ENCODE data around the gene SPATA17. TPM values are rescaled to one million over a fixed set of nuclear protein-coding genes. Genes with fewer than 3 reads are reported as not detected.

The SPATA17 gene
- total RNA-seq, 2 donors from 2014 or later = 9.3 TPM; not detected in 1

DNA sequence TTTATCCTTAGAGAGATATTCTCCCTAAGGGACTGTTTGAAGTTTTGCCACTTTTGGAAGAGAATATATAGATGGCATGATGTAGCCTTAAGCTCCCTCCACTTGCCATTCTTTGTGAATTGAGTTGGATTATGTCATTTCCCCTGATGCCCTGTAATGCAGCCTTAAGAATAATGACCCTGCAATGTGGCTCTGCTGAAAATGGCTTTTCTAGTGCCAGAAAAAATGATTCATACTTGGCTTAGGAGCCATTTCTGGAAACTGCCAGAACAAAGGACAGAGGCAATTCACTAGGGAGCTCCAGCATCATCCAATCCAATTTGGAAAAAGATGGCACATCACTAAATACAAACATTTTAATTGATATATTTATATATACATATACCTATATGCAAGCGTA, 265.3 kb downstream of the SPATA17 start:
- Histone ChIP-seq H3K27ac (no peak overlapping the region), H3K27me3 (replicated peaks; ENCODE audit: insufficient read depth) (no peaks in the 10 kb centered on the region), H3K4me3 (no peak overlapping the region), H3K9me3 (no peaks in the 10 kb centered on the region), H3K36me3 (no peaks in the 10 kb centered on the region), H3K4me1 (ENCODE audit: control insufficient read depth in 1 of 2, low read depth in 2 of 2) (no peaks in the 10 kb centered on the region)
- no peak for TF ChIP-seq CTCF (IDR thresholded peaks at IDR 0.05)
- DNase-seq (ENCODE audit: low spot score) (no peak), ATAC-seq (ENCODE audit: insufficient number of reproducible peaks, low FRiP score, low read depth) (no peak)

GRCh38 chr1:217897100-217897499, 266.0 kb downstream of the SPATA17 start:
- Histone ChIP-seq H3K4me3 (no peak overlapping the region), H3K27me3 (replicated peaks; ENCODE audit: insufficient read depth) (no peaks in the 10 kb centered on the region), H3K9me3 (no peaks in the 10 kb centered on the region), H3K4me1 (ENCODE audit: control insufficient read depth in 1 of 2, low read depth in 2 of 2) (no peaks in the 10 kb centered on the region), H3K36me3 (no peaks in the 10 kb centered on the region), H3K27ac (no peak overlapping the region)
- ATAC-seq (ENCODE audit: insufficient number of reproducible peaks, low FRiP score, low read depth) (no peak), DNase-seq (ENCODE audit: low spot score) (no peak)
- TF ChIP-seq CTCF (IDR thresholded peaks at IDR 0.05) = no peak

- Histone ChIP-seq H3K36me3 (no peaks in the 10 kb centered on the region), H3K27ac (no peak overlapping the region), H3K27me3 (replicated peaks; ENCODE audit: insufficient read depth) (no peaks in the 10 kb centered on the region), H3K9me3 (no peaks in the 10 kb centered on the region), H3K4me3 (no peak overlapping the region), H3K4me1 (ENCODE audit: control insufficient read depth in 1 of 2, low read depth in 2 of 2) (no peaks in the 10 kb centered on the region)
- TF ChIP-seq CTCF (IDR thresholded peaks at IDR 0.05) = no peak
- ATAC-seq (ENCODE audit: insufficient number of reproducible peaks, low FRiP score, low read depth) = no peak
- no peak for DNase-seq (ENCODE audit: low spot score)
These were observed 268.5 kb downstream of the SPATA17 start for GRCh38 chr1:217899614-217900013.

DNA sequence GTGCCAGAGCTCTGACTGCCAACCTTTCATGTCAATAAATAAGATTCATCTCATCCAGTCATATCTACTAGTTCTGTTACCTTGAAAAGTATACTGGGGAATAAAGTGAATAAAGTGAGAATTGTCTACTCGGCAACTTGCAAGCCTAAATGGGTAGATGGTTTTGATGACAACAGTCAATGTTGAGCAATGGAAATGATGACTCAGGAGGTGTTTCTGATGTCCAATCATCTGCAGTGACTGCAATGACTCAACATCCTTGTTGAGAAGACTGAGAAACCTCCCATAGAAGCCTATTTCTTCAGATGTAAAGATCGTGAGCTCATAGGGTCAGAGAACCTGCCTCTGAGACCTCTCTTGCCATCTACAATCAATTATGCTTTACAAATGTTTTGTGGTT, 276.4 kb downstream of the SPATA17 start:
- ATAC-seq (ENCODE audit: insufficient number of reproducible peaks, low FRiP score, low read depth) = no peak
- no peak for DNase-seq (ENCODE audit: low spot score)
- Histone ChIP-seq H3K27ac (no peak overlapping the region), H3K36me3 (no peaks in the 10 kb centered on the region), H3K4me3 (no peak overlapping the region), H3K4me1 (ENCODE audit: control insufficient read depth in 1 of 2, low read depth in 2 of 2) (no peaks in the 10 kb centered on the region), H3K27me3 (replicated peaks; ENCODE audit: insufficient read depth) (no peaks in the 10 kb centered on the region), H3K9me3 (no peaks in the 10 kb centered on the region)
- TF ChIP-seq CTCF (IDR thresholded peaks at IDR 0.05) = no peak

DNA sequence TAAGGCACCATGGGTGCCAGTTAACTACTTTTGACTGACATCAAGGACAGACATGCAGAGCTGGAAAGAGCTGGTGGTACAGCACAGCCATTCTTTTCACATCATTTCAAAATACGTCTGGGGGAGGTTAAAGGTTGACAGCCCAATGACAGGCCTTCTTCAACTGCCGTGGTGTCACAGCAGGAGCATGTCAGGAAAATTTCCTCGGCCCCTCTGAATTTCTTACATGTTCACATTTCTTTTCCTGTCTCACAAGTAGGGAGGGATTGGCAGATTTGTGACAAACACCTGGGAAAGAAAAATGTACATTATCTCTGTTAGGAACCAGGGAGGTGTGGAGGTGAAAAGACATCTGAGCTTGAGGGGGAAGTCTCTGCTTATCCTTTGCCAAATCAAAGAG, 279.1 kb downstream of the SPATA17 start:
- H3K4me1 ChIP-seq (ENCODE audit: control insufficient read depth in 1 of 2, low read depth in 2 of 2) = no peaks in the 10 kb centered on the region
- no peaks in the 10 kb centered on the region for H3K36me3 ChIP-seq
- no peaks in the 10 kb centered on the region for H3K27me3 ChIP-seq (replicated peaks; ENCODE audit: insufficient read depth)
- TF ChIP-seq CTCF (IDR thresholded peaks at IDR 0.05) = no peak
- no peak overlapping the region for H3K4me3 ChIP-seq
- DNase-seq (ENCODE audit: low spot score) (no peak), ATAC-seq (ENCODE audit: insufficient number of reproducible peaks, low FRiP score, low read depth) (no peak)
- no peak overlapping the region for H3K27ac ChIP-seq
- no peaks in the 10 kb centered on the region for H3K9me3 ChIP-seq

Data from thoracic aorta (tissue), 2 donors.